Measurements from ENCODE around the gene EIF6.
A peak's percentile ranks its signal among the peaks of the same experiment; 100 is the strongest.

The EIF6 gene

GRCh38 chr20:35295674-35296073 lies 11.1 kb upstream of the EIF6 start:
- Mint-ChIP-seq H3K36me3 (ENCODE audit: insufficient read depth) (peaks cover 7% of the 10 kb centered on the region), H3K4me1 (ENCODE audit: low read depth in 2 of 2) (peaks cover 0 to 4% of the 10 kb centered on the region in 2 donors), H3K4me3 (no peak overlapping the region), H3K9me3 (no peaks in the 10 kb centered on the region), H3K27ac (no peak overlapping the region), H3K27me3 (peaks cover 34 to 44% of the 10 kb centered on the region in 2 donors)
- DNase-seq (no peak), ATAC-seq (replicated peaks) (no peak)

GRCh38 chr20:35295058-35295457 lies 10.5 kb upstream of the EIF6 start:
- no peak overlapping the region for H3K4me3 Mint-ChIP-seq
- no peaks in the 10 kb centered on the region for H3K9me3 Mint-ChIP-seq
- H3K27ac Mint-ChIP-seq, result no peak overlapping the region
- peaks cover 0 to 4% of the 10 kb centered on the region in 2 donors for H3K4me1 Mint-ChIP-seq (ENCODE audit: low read depth in 2 of 2)
- DNase-seq (no peak), ATAC-seq (replicated peaks) (peak; percentile 44)
- H3K27me3 Mint-ChIP-seq, result peaks cover 34 to 49% of the 10 kb centered on the region in 2 donors
- H3K36me3 Mint-ChIP-seq (ENCODE audit: insufficient read depth), result peaks cover 7% of the 10 kb centered on the region

GRCh38 chr20:35294293-35294685 lies 9.7 kb upstream of the EIF6 start:
- peaks cover 7% of the 10 kb centered on the region for H3K36me3 Mint-ChIP-seq (ENCODE audit: insufficient read depth)
- H3K4me1 Mint-ChIP-seq (ENCODE audit: low read depth in 2 of 2), result peaks cover 0 to 4% of the 10 kb centered on the region in 2 donors
- DNase-seq, result no peak
- H3K4me3 Mint-ChIP-seq, result no peak overlapping the region
- H3K9me3 Mint-ChIP-seq, result no peaks in the 10 kb centered on the region
- ATAC-seq (replicated peaks), result no peak
- H3K27me3 Mint-ChIP-seq, result peaks cover 34 to 52% of the 10 kb centered on the region in 2 donors
- H3K27ac Mint-ChIP-seq, result peak overlapping the region in 1 of 2 donors; percentile 46

- no peak for DNase-seq
- H3K36me3 Mint-ChIP-seq (ENCODE audit: insufficient read depth), result peaks cover 7% of the 10 kb centered on the region
- peak overlapping the region in 1 of 2 donors; percentile 46 for H3K27ac Mint-ChIP-seq
- no peak for ATAC-seq (replicated peaks)
- peaks cover 0 to 4% of the 10 kb centered on the region in 2 donors for H3K4me1 Mint-ChIP-seq (ENCODE audit: low read depth in 2 of 2)
- H3K4me3 Mint-ChIP-seq, result no peak overlapping the region
- H3K9me3 Mint-ChIP-seq, result no peaks in the 10 kb centered on the region
- peaks cover 34 to 52% of the 10 kb centered on the region in 2 donors for H3K27me3 Mint-ChIP-seq
Observed at GRCh38 chr20:35293303-35294292, 9.0 kb upstream of the EIF6 start.

- H3K36me3 Mint-ChIP-seq (ENCODE audit: insufficient read depth), result peaks cover 7% of the 10 kb centered on the region
Observed at GRCh38 chr20:35292504-35293285, 8.1 kb upstream of the EIF6 start.

GRCh38 chr20:35291654-35292503 lies 7.3 kb upstream of the EIF6 start, which contains the start of gene FAM83C:
Gene FAM83C (minus strand): TSS chr20:35292425. CDS start chr20:35292304, 121 bp downstream.
- Mint-ChIP-seq H3K9me3 (no peaks in the 10 kb centered on the region), H3K27ac (no peak within 1 kb of the TSS), H3K4me1 (ENCODE audit: low read depth in 2 of 2) (peaks cover 0 to 4% of the 10 kb centered on the region in 2 donors)

More at GRCh38 chr20:35292504-35293285, 8.1 kb upstream of the EIF6 start:
- H3K9me3 Mint-ChIP-seq, result no peaks in the 10 kb centered on the region
- peaks cover 0 to 4% of the 10 kb centered on the region in 2 donors for H3K4me1 Mint-ChIP-seq (ENCODE audit: low read depth in 2 of 2)
- no peak overlapping the region for H3K27ac Mint-ChIP-seq
- no peak for DNase-seq
- ATAC-seq (replicated peaks), result no peak
- peaks cover 34 to 52% of the 10 kb centered on the region in 2 donors for H3K27me3 Mint-ChIP-seq
- no peak overlapping the region for H3K4me3 Mint-ChIP-seq

GRCh38 chr20:35290887-35291417 lies 6.4 kb upstream of the EIF6 start:
- Mint-ChIP-seq H3K4me1 (ENCODE audit: low read depth in 2 of 2) (peaks cover 0 to 4% of the 10 kb centered on the region in 2 donors), H3K4me3 (no peak overlapping the region), H3K9me3 (no peaks in the 10 kb centered on the region), H3K36me3 (ENCODE audit: insufficient read depth) (peaks cover 7% of the 10 kb centered on the region), H3K27ac (no peak overlapping the region), H3K27me3 (peaks cover 33 to 45% of the 10 kb centered on the region in 2 donors)
- no peak for DNase-seq
- ATAC-seq (replicated peaks), result no peak

More at GRCh38 chr20:35291654-35292503, 7.3 kb upstream of the EIF6 start, which contains the start of gene FAM83C:
- Mint-ChIP-seq H3K36me3 (ENCODE audit: insufficient read depth) (peaks cover 7% of the 10 kb centered on the region), H3K4me3 (no peak within 1 kb of the TSS), H3K27me3 (peaks cover 34 to 52% of the 10 kb centered on the region in 2 donors)
- DNase-seq (no peak), ATAC-seq (replicated peaks) (no peak)

- H3K4me3 Mint-ChIP-seq, result no peak overlapping the region
- ATAC-seq (replicated peaks), result no peak
- peaks cover 0 to 3% of the 10 kb centered on the region in 2 donors for H3K4me1 Mint-ChIP-seq (ENCODE audit: low read depth in 2 of 2)
- H3K27ac Mint-ChIP-seq, result no peak overlapping the region
- no peak for DNase-seq
- H3K27me3 Mint-ChIP-seq, result peaks cover 27 to 39% of the 10 kb centered on the region in 2 donors
- no peaks in the 10 kb centered on the region for H3K9me3 Mint-ChIP-seq
- H3K36me3 Mint-ChIP-seq (ENCODE audit: insufficient read depth), result peaks cover 7% of the 10 kb centered on the region
Observed at GRCh38 chr20:35290186-35290886, 5.8 kb upstream of the EIF6 start.

- Mint-ChIP-seq H3K27ac (no peak overlapping the region), H3K4me3 (no peak overlapping the region), H3K9me3 (no peaks in the 10 kb centered on the region), H3K27me3 (peaks cover 12 to 22% of the 10 kb centered on the region in 2 donors), H3K4me1 (ENCODE audit: low read depth in 2 of 2) (peaks cover 9 to 11% of the 10 kb centered on the region in 2 donors), H3K36me3 (ENCODE audit: insufficient read depth) (peaks cover 4% of the 10 kb centered on the region)
- ATAC-seq (replicated peaks) (no peak), DNase-seq (no peak)
Observed at GRCh38 chr20:35288325-35289060, 3.9 kb upstream of the EIF6 start.

- DNase-seq, result no peak
- ATAC-seq (replicated peaks), result no peak
- no peaks in the 10 kb centered on the region for H3K9me3 Mint-ChIP-seq
- no peak overlapping the region for H3K27ac Mint-ChIP-seq
- peaks cover 13 to 15% of the 10 kb centered on the region in 2 donors for H3K4me1 Mint-ChIP-seq (ENCODE audit: low read depth in 2 of 2)
- H3K36me3 Mint-ChIP-seq (ENCODE audit: insufficient read depth), result peaks cover 8% of the 10 kb centered on the region
- H3K4me3 Mint-ChIP-seq, result no peak overlapping the region
- H3K27me3 Mint-ChIP-seq, result peaks cover 4 to 14% of the 10 kb centered on the region in 2 donors
Observed at GRCh38 chr20:35287509-35288324, 3.1 kb upstream of the EIF6 start.
